Right forelimb (tissue), 1 donor: ENCODE data around the gene PCGF3.

Experiments used
- DNase-seq: peaks from one replicate; pipeline ENCODE4 v3.0.0-alpha.2; 2018

Gene PCGF3, protein sequence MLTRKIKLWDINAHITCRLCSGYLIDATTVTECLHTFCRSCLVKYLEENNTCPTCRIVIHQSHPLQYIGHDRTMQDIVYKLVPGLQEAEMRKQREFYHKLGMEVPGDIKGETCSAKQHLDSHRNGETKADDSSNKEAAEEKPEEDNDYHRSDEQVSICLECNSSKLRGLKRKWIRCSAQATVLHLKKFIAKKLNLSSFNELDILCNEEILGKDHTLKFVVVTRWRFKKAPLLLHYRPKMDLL

DNA sequence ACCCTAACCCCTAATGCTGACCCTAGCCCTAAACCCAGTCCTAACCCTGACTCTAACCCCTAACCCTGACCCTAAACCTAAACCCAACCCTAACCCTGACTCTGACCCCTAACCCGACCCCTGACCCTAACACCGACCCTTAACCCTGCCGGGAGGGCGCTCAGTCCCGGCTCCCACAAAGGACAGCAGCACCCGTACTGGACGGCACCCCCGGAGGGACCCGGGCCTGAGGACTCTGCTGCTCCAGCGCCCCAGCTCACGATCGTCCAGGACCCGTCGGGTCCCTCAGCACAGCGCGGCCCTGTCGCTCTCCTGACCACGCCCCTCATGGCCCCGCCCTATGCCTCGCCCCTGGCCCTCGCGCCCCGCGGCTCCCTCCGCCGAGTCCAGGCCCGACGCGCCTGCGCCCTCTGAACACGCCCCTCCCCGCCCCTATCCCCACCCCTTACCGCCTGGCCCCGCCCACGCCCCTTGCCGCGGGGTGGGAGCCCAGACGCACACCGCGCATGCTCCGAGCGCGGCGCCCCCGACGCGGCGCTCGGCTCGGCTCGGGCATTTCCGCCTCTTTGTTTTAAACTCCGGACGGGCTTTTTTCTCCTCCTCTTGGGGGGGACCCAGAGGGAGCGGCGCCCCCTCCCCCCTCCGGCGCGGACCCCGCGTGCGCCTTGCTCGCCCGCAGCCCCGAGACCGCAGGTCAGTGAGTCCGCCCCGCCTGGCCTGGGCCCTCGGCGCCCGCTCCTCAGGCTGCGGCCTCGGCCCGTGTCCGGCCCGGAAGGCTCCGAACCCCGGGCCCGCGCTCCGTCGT lies at the start of gene PCGF3:
TSS of gene PCGF3 (plus strand) at position 555 of the 805 bp plus-strand sequence. CDS start 27,849 bp downstream, outside the sequence.
- DNase-seq, result peak; percentile 100

GRCh38 chr4:656436-657337 lies 48.9 kb upstream of the PCGF3 start:
- peak; percentile 39 for DNase-seq

DNA sequence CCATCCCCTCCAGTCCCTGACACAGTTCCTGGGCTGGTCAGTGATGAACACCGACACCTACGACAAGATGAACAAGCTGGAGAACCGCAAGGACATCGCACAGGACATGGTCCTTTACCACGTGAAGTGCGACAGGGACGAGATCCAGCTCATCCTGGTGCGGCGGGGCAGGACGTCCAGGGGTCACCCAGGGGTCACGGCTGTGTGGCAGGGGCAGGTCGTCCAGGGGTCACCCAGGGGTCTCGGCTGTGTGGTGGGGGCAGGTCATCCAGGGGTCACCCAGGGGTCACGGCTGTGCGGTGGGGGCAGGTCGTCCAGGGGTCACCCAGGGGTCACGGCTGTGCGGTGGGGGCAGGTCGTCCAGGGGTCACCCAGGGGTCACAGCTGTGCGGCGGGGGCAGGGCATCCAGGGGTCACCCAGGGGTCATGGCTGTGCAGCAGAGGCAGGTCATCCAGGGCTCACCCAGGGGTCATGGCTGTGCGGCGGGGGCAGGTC lies 48.2 kb upstream of the PCGF3 start:
- no peak for DNase-seq

DNA sequence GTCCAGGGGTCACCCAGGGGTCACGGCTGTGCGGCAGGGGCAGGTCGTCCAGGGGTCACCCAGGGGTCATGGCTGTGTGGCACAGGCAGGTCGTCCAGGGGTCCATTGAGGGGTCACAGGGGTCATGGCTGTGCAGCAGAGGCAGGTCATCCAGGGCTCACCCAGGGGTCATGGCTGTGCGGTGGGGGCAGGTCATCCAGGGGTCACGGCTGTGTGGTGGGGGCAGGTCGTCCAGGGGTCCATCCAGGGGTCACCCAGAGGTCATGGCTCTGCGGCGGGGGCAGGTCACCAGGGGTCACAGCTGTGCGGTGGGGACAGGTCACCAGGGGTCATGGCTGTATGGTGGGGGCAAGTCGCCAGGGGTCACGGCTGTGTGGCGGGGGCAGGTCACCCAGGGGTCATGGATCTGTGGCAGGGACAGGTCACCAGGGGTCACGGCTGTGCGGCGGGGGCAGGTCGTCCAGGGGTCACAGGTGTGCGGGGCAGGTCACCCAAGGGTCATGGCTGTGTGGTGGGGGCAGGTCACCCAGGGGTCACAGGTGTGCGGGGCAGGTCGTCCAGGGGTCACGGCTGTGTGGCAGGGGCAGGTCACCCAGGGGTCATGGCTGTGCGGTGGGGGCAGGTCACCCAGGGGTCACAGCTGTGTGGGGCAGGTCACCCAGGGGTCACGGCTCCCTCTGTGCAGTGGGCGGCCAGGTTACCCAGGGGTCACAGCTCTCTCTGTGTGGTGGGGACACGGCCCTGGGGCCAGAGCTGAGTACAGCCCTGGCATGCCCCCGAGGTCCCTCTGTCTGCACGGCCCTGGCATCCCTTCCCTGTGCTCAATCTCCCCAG lies 47.6 kb upstream of the PCGF3 start:
- DNase-seq, result peak; percentile 50

DNA sequence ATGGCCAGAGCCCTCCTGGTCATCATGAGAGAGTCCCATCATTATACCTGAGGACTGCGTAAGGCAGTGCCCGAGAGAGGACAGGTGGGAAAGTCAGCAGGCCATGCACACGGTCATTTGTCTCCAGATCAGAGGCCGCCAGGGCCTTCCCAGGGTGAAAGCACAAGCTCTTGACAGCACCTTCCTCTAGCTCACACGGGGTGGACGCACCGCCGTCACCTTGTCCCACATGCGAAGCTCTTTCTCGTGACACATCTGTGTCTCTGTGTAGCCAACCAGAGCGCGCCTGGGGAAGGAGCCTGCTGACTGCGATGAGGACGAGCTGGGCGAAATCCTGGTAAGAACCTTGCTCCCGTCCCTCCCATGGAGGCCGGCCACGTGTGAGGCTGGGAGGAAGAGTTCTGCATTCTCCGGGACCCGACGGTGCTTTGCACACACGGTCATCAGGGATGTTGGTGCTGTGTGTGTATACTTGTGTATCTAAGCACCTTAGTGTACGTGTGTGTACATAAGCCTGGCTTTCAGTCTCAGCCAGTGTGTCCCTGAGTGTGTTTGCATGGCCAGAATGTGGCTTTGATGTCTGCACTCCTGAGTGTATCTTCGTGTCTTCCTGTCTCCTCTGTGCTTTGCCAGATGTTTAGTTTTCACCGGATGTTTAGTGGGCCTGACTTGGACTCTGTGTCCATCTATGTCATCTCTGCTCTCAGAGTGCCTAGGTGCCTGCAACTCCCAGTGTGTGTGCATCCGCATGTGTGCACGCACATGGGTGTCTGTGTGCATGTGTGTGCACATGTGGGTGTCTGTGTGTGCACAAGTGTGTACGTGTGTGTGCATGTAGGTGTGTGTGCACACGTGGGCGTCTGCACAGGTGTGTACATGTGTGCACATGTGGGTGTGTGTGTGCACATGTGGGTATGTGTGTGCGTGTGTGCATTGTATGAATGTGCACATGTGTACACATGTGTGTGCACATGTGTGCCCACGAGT lies 46.7 kb upstream of the PCGF3 start:
- peak; percentile 42 for DNase-seq

DNA sequence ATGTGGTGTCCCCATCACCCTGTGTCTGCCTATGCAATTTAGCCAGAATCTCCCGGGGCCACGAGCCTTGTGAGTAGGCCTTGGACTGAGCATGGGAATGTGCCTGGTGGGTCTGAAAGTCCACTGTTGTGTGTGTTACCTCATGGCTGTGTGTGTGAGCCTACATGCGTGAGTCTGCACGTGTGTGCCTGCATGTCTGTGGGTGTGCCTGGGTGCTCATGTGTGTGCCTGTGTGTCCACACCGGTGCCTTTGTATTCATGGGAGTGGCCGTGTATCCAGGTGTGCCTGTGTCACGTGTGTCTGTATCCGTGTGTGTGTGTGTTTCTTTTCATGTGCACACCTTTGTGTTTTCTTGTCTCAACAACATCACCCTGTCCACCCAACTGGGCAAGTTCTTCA lies 45.8 kb upstream of the PCGF3 start:
- peak; percentile 28 for DNase-seq

GRCh38 chr4:660401-660800 lies 45.2 kb upstream of the PCGF3 start:
- DNase-seq, result peak; percentile 31

GRCh38 chr4:661231-661630 lies 44.4 kb upstream of the PCGF3 start:
- peak; percentile 10 for DNase-seq

DNA sequence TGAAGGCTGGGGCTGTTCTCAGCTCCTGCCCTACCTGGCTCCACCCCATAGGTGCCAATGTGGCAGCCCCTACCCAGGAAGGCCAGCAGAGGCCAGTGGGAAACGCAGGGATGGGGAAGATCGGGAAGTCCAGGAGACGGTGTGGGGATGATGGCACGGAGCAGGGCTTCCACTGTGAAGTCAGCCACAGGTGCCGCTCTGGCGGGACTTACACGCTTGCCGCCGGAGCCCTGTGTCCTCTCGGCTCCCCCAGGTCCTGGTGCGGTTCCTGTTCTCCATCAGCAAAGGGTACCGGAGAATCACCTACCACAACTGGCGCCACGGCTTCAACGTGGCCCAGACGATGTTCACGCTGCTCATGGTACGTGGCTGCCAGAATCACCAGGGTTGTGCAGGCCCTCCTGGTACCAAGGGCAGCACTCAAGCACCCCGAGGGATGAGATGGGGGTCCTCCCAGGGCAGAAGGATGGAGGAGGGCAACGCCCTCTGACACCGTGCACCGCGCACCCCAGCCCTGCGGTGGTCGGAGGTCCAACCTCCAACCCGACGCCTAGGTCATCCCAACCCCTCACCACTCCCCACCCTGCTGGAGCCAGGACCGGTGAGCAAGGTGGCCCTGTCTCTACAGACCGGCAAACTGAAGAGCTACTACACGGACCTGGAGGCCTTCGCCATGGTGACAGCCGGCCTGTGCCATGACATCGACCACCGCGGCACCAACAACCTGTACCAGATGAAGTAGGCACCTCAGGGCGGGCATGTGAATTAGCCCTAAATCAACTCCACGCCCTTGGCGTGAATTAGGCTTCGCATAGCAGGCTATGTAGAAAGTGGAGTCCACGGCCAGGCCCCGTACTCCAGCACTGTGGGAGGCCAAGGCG lies 43.5 kb upstream of the PCGF3 start:
- DNase-seq, result peak; percentile 23

- peak; percentile 41 for DNase-seq
Measured at GRCh38 chr4:663046-663437, 42.6 kb upstream of the PCGF3 start.

DNA sequence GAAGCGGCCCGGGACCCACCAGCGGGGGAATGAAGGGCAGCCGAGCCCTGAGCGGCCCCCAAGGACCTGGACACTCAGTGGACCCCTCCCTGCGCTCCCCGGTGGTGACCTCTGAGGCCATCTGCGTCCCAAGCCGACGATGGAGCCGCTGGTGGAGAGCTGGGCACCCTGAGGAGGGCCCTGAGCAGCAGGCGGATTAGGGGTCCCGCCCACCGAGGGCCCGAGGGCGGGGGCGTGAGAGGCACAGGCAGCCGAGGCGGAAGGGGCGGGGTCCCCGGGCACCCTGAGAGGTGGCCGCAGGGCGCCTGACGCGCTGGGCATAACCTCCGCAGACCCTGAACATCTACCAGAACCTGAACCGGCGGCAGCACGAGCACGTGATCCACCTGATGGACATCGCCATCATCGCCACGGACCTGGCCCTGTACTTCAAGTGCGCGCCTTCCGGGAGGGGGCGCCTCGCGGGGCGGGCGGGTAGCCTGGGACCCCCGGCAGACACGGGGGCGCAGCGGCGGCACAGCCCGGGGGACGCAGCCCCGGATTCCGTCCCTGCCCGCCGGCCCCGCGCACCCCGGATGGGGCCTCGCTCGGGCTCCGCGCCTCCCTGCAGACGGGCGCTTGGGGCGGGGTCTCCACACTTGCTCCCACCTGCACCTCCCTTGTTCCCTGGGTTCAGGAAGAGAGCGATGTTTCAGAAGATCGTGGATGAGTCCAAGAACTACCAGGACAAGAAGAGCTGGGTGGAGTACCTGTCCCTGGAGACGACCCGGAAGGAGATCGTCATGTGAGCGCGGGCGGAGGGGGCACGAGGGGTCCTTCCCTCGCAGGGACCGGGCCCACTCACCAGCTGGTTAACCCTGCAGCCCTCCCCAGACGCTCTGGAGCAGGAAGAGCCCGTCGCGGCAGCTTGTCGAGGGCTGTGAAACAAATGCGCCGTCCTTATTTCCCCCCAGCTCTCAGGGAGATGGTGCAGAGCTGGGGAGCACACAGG lies 41.9 kb upstream of the PCGF3 start:
- DNase-seq, result peak; percentile 73

GRCh38 chr4:664713-665231 lies 40.9 kb upstream of the PCGF3 start:
- DNase-seq, result peak; percentile 29

DNA sequence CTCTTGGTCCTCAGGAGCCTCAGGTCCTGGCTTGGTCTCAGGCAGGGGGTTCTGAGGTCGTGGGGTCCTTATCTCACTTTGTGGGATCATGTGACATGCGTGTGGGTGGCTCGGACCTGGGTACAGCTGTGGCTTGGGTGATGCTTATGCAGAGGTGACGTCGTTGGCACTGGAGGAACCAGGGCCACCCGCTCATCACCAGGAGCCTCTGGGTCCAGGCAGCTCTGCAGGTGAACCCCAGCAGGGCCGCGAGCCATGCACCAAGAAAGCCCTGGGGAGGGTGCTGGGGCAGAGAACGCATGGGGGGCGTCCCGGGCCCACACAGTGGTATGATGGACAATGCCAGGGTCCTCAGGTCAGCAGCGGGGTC lies 40.3 kb upstream of the PCGF3 start:
- peak; percentile 40 for DNase-seq

DNA sequence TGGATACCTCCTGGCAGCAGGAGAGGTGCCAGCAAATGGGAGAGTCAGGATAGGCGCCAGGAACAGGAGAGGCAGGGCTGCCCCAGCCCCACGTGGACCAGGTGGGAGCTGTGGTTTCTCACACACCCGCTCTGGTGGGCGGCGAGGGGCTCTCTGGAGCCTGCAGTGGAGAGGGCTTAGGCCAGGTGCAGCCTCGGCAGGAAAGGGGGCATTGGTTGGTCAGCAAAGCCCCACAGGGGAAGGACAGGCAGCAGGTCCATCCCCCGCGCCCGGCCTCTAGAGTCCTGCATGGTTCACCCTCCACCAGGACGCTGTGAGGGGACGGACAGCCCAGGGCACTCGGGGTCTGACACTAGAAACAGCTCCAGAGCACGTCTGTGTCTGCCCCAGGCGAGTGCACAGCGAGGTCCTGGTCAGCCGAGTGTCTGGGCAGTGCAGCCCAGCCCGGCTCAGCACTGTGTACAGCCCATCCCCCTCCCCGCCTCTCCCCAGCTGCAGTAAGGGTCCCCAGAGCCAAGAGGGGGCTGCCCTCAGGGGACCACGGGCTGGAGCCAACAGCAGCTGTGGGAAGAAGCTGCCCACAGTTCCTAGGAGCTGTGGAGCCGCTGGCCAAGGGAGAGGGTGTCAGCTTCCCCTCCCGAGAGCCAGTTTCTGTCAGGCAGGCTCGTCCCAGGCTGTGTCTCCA lies 39.7 kb upstream of the PCGF3 start:
- peak; percentile 38 for DNase-seq

DNA sequence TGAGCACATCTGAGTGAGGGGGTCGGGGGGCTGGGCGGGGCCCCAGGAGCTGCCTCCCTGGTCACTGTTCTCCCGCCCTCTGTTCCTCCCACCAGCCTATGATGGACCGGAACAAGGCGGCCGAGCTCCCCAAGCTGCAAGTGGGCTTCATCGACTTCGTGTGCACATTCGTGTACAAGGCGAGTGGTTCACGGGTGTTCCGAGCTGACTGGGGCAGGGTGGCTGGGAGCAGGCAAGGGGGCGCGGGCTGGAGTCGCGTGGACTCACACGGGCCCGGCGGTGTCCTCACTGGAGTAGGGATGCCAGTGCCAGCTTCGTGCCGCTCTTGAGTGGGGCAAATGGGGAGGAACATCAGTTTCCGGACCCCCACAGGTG lies 39.2 kb upstream of the PCGF3 start:
- DNase-seq, result no peak

- peak; percentile 45 for DNase-seq
Measured at GRCh38 chr4:666822-667544, 38.6 kb upstream of the PCGF3 start.

GRCh38 chr4:667545-667925 lies 38.1 kb upstream of the PCGF3 start:
- DNase-seq, result peak; percentile 39
